Ishikawa (cell line): ENCODE results near the gene ADAMTSL1.

ENCODE experiments used
- CEBPB ChIP-seq: IDR thresholded peaks from 2 replicates; pipeline ENCODE4 v1.6.1; 2012
- CREB1 ChIP-seq: IDR thresholded peaks from 2 replicates; pipeline ENCODE4 v1.6.1; 2012; ENCODE audit warnings: low read depth
- EGR1 ChIP-seq: IDR thresholded peaks from 2 replicates; pipeline ENCODE4 v1.6.1; 2012
- EP300 ChIP-seq: IDR thresholded peaks from 2 replicates; pipeline ENCODE4 v1.6.1; 2012; ENCODE audit warnings: borderline replicate concordance
- NFIC ChIP-seq: IDR thresholded peaks from 2 replicates; pipeline ENCODE4 v1.6.1; 2012
- RAD21 ChIP-seq: IDR thresholded peaks from 2 replicates; pipeline ENCODE4 v1.6.1; 2012; ENCODE audit warnings: low read depth
- TAF1 ChIP-seq: IDR thresholded peaks from 2 replicates; pipeline ENCODE4 v1.6.1; 2012; ENCODE audit warnings: low read depth, mild to moderate bottlenecking
- TCF12 ChIP-seq: IDR thresholded peaks from 2 replicates; pipeline ENCODE4 v1.6.1; 2012; ENCODE audit warnings: low read depth
- TEAD4 ChIP-seq: IDR thresholded peaks from 2 replicates; pipeline ENCODE4 v1.6.1; 2012
- YY1 ChIP-seq: IDR thresholded peaks from 2 replicates; pipeline ENCODE4 v1.6.1; 2012; ENCODE audit warnings: low read depth
- ZBTB7A ChIP-seq: IDR thresholded peaks from 2 replicates; pipeline ENCODE4 v1.6.1; 2012; ENCODE audit warnings: low read depth
- TF ChIP-seq, protein P1 (sequence below): IDR thresholded peaks from 2 replicates; pipeline ENCODE4 v1.6.1; 2012
- TF ChIP-seq, protein P2 (sequence below): IDR thresholded peaks from 2 replicates; pipeline ENCODE4 v1.6.1; 2012; ENCODE audit warnings: low read depth, mild to moderate bottlenecking
- TF ChIP-seq, protein P3 (sequence below): IDR thresholded peaks from 2 replicates; pipeline ENCODE4 v1.6.1; 2012

DNA sequence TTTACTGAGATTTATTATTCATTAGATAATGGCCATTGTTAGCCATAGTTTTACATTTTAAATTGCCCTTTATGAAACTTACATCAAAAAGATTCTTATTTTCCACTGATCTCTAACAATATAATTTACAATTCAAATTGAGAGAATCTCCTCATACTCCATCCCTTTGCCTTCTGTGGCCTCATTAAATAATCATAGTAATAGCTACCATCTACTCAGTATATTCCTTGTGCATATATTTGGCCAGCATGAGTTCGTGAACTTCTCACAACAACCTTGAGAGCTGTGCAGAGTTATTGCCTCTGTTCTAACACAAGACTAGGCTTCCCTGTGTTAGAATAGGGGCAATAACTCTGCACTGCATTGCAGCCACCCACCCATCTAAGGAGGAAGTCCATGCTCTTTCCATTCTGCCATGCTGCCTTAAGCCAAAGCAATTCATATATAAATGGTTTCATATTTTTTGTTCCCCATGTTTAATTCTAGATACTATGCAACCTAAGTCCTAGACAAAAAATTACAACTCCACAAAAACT, 99.1 kb downstream of the ADAMTSL1 start:
- TF ChIP-seq, protein P1, sequence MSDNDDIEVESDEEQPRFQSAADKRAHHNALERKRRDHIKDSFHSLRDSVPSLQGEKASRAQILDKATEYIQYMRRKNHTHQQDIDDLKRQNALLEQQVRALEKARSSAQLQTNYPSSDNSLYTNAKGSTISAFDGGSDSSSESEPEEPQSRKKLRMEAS: no peak
- TF ChIP-seq ZBTB7A (no peak), RAD21 (no peak), CREB1 (no peak), CEBPB (no peak), YY1 (no peak), NFIC (no peak), EP300 (no peak), EGR1 (no peak), TEAD4 (no peak), TAF1 (no peak), TCF12 (no peak)
- TF ChIP-seq, protein P2, sequence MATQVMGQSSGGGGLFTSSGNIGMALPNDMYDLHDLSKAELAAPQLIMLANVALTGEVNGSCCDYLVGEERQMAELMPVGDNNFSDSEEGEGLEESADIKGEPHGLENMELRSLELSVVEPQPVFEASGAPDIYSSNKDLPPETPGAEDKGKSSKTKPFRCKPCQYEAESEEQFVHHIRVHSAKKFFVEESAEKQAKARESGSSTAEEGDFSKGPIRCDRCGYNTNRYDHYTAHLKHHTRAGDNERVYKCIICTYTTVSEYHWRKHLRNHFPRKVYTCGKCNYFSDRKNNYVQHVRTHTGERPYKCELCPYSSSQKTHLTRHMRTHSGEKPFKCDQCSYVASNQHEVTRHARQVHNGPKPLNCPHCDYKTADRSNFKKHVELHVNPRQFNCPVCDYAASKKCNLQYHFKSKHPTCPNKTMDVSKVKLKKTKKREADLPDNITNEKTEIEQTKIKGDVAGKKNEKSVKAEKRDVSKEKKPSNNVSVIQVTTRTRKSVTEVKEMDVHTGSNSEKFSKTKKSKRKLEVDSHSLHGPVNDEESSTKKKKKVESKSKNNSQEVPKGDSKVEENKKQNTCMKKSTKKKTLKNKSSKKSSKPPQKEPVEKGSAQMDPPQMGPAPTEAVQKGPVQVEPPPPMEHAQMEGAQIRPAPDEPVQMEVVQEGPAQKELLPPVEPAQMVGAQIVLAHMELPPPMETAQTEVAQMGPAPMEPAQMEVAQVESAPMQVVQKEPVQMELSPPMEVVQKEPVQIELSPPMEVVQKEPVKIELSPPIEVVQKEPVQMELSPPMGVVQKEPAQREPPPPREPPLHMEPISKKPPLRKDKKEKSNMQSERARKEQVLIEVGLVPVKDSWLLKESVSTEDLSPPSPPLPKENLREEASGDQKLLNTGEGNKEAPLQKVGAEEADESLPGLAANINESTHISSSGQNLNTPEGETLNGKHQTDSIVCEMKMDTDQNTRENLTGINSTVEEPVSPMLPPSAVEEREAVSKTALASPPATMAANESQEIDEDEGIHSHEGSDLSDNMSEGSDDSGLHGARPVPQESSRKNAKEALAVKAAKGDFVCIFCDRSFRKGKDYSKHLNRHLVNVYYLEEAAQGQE: no peak
- TF ChIP-seq, protein P3, sequence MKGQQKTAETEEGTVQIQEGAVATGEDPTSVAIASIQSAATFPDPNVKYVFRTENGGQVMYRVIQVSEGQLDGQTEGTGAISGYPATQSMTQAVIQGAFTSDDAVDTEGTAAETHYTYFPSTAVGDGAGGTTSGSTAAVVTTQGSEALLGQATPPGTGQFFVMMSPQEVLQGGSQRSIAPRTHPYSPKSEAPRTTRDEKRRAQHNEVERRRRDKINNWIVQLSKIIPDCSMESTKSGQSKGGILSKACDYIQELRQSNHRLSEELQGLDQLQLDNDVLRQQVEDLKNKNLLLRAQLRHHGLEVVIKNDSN: no peak
